LHCN-M2 (cell line): ENCODE results near the gene CKMT1B. TPM values are rescaled to one million over a fixed set of nuclear protein-coding genes. Genes with fewer than 3 reads are reported as not detected.
"Not testable (repeated sequence)": the region's sequence is repeated elsewhere in the genome, so short reads cannot be mapped to it uniquely, and the experiment has no call there.

Experiments
- DNase-seq: peaks from one replicate; pipeline ENCODE4 v3.0.0-alpha.2; 2012; ENCODE audit warnings: low read depth
- polyA plus RNA-seq: library from polyadenylated mRNA; unstranded; fragments of >200 nt; gene quantifications from one replicate; pipeline ENCODE4 v1.2.1, GENCODE V29; 2012; ENCODE audit warnings: missing spikeins
- total RNA-seq: library from RNA; depleted of rRNA; stranded (reverse); fragments of >200 nt; gene quantifications from 2 replicates; pipeline ENCODE4 v1.2.3, GENCODE V29; 2014; rRNA removed

CKMT1B gene
- not detected in 2 replicates for total RNA-seq
- polyA plus RNA-seq: not detected

GRCh38 chr15:43593328-43594190, at the start of gene CKMT1B:
Gene CKMT1B, plus strand, starts transcription at chr15:43594027. Its CDS starts 192 bp downstream, at chr15:43594219.
- DNase-seq: not testable (repeated sequence)

DNA sequence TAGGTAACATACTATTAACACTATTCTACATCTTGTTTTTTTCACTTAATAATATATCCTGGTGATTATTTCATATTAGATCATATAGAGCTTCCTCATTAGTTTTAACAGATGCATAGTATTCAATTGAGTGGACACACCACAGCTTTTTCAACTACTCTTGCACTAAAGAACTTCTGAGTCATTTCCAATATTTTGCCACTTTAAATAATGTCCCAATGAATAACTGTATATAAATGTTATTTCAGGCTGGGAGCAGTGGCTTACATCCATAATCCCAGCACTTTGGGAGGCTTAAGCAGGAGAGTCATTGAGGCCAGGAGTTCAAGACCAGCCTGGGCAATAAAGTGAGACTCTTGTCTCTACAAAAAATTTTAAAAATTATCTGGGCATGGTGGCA, 49.6 kb upstream of the CKMT1B start:
- no peak for DNase-seq

DNA sequence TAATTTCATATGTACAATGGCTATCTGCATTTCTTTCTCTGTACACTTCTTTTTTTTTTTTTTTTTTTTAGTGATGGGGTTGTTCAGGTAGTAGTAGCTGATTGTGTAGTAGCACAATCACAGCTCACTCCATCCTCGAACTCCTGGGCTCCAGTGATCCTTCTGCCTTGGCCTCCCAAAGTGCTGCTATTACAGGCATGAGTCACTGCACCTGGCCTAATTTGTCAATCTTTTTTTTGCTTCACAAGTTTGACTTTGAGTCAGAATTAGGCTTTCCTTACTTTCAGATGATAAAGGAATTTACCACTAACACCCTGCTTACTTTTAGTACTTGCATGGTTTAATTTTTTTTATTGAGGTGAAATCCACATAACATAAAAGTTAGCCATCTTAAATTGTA, 48.4 kb upstream of the CKMT1B start:
- peak; percentile 52 for DNase-seq

DNA sequence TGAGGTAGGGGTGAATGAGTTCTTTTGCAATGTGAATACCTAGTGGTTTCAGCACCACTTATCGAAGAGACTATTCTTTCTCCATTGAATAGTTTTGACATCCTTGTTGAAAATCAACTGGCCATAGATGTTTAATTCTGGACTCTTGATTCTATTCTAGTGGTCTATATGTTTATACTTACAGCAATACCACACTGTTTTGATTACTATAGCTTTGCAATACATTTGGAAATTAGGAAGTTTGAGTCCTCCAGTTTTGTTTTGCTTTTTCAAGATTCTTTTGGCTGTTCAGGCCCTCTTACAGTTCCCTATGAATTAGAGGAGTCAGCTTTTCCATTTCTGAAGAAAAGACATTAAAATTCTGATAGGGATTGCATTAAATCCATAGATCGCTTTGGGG, 46.3 kb upstream of the CKMT1B start:
- no peak for DNase-seq

GRCh38 chr15:43550527-43551363, 43.1 kb upstream of the CKMT1B start:
- DNase-seq: peak; percentile 49

DNA sequence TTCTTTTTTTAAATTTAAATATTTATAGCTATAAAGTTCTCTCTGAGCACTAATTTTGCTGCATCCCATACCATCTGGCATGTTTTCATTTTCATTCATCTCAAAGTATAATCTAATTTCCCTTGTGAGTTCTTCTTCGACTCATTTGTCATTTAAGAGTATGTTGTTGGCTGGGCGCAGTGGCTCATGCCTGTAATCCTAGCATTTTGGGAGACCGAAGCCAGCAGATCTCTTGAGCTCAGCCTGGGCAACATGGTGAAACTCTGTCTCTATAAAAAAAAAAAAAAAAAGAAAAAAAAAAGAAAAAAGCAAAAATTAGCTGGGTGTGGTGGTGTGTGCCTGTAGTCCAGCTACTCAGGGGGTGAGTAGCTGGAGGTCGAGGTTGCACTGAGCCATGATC, 41.6 kb upstream of the CKMT1B start:
- DNase-seq: no peak

DNA sequence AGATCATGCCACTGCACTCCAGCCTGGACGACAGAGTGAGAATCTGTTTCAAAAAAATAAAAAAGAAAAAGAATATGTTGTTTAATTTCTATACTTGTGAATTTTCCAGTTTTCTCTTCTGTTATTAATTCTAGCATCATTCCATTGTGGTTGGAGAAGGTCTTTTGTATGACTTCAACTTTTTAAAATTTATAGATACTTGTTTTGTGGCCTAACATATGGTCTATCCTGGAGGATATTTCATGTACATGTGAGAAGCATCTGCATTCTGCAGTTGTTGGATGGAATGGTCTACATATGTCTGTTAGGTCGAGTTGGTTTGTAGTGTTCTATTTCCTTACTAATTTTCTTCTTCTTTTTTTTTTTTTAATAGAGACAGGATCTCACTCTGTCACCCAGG, 40.8 kb upstream of the CKMT1B start:
- no peak for DNase-seq

GRCh38 chr15:43562753-43563152, 31.1 kb upstream of the CKMT1B start:
- DNase-seq: not testable (repeated sequence)

GRCh38 chr15:43563793-43564192, 30.0 kb upstream of the CKMT1B start:
- DNase-seq: not testable (repeated sequence)

GRCh38 chr15:43566615-43567014, 27.2 kb upstream of the CKMT1B start:
- DNase-seq: not testable (repeated sequence)

GRCh38 chr15:43574607-43575006, 19.2 kb upstream of the CKMT1B start:
- not testable (repeated sequence) for DNase-seq

DNA sequence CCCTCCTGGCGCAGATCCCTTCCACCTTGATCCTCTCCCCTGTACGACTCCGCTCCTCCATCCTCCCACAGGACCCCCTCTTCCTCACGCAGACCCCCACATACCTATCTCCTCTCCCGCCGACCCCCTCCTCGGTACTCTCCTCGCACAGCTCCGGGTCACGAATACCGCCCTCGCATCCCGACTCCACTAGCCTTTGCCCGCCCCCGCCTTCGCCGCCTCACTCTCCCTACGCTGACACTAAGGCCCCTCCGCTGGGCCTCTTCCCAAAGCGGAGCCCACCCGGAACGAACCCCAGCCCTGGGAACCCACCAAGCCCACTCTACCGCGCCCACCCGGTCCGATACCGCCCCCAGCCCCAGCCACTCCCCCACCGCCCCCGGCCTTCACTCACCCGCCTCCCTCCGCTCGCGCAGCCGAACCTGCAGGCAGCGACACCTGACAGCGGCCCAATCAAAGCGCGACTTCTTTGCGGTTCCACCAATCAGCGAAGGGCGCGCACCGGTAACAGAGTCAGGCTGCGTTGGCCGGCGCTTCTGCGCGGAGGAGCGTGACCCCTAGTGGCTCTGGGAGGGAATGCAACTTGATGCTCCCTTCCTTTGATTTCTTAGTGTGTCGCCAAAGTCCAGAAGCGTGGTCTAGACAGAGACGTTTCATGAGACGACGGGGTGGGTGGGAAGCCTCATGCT, 3.9 kb upstream of the CKMT1B start, which contains the start of gene PPIP5K1:
Gene PPIP5K1, minus strand, starts transcription at position 431 of the 689 bp plus-strand sequence. CDS start 5,704 bp downstream, outside the sequence.
- DNase-seq: not testable (repeated sequence)

GRCh38 chr15:43592841-43593240, 986 bp upstream of the CKMT1B start:
- DNase-seq: not testable (repeated sequence)

DNA sequence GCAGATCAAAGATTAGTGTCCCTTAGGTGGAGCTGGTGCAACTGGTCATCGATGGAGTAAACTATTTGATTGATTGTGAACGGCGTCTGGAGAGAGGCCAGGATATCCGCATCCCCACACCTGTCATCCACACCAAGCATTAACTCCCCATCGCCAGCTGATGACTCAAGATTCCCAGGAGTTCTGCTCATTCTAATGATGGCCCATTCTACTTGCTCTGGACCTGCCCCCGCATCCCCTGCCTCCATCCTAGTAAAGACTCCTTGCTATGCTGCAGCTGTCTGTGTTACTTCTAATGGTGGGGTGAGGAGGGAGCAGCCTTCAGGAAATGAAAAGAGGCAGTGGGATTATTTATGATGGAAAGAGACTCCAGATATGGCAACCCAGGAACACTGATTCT, 5.3 kb downstream of the CKMT1B start:
- DNase-seq: not testable (repeated sequence)

GRCh38 chr15:43600200-43600599, 6.4 kb downstream of the CKMT1B start:
- not testable (repeated sequence) for DNase-seq

DNA sequence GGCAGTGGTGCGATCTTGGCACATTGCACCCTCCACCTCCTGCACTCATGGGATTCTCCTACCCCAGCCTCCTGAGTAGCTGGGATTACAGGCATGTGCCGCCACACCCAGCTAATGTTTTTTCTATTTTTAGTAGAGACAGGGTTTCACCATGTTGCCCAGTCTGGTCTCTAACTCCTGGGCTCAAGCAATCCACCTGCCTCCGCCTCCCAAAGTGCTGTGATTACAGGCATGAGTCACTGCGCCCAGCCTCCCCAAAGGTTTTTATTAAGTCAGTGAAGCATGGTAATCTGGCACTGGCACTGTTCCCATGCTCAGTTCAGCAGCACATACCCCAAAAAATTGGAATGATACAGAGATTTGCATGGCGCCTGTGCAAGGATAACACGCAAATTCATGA, 8.4 kb downstream of the CKMT1B start:
- peak; percentile 57 for DNase-seq

GRCh38 chr15:43617750-43618149, 23.9 kb downstream of the CKMT1B start:
- DNase-seq: not testable (repeated sequence)

DNA sequence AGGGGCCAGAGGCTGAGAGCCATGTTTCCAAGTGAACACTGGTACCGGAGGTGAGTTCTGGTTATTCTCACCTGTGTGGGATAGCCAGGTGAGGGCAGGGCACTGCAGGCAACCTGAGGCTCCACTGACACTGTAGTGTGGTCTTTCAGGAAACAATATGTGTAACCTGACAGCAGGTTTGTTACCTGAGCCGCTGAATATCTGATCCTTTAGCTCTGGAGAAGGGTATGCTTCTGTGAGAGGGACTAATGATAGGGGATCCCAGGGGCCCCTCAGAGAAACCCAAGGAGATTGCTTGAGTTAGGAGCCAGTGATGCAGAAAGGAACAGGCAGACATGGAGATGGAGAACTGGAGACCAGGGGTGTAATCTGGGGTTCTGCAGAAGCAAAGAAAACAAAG, 24.9 kb downstream of the CKMT1B start, which contains the start of gene STRC:
Gene STRC, minus strand, starts transcription at position 101 of the 400 bp plus-strand sequence. Its CDS starts 78 bp downstream, at position 23.
- not testable (repeated sequence) for DNase-seq

- DNase-seq: not testable (repeated sequence)
These were observed 28.4 kb downstream of the CKMT1B start for GRCh38 chr15:43622068-43622799.

GRCh38 chr15:43625106-43625505, 31.3 kb downstream of the CKMT1B start:
- no peak for DNase-seq

DNA sequence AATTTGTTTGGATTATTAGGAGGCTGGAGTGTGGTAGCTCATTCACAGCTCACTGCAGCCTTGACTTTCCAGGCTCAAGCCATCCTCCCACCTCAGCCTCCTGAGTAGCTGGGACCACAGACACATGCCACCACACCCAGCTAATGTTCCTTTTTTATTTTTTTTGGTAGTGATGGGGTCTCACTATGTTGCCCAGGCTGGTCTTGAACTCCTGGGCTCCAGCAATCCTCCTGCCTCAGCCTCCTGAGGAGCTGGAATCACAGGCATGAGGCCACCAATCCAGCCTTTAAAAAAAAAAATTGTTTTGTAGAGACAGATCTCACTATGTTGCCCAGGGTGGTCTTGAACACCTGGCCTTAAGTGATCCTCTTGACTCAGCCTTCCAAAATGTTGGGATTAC, 33.1 kb downstream of the CKMT1B start:
- not testable (repeated sequence) for DNase-seq
